SH-SY5Y (cell line): ENCODE measurements around the gene MGAT5.
A peak's percentile ranks its signal among the peaks of the same experiment; 100 is the strongest.

ENCODE experiments used
- GATA2 ChIP-seq: IDR thresholded peaks from 2 replicates; pipeline ENCODE4 v1.6.1; 2011; ENCODE audit warnings: mild to moderate bottlenecking, low read depth, low read length
- GATA3 ChIP-seq: IDR thresholded peaks from 2 replicates; pipeline ENCODE4 v1.6.1; 2011; ENCODE audit warnings: low read depth, mild to moderate bottlenecking, low read length, moderate library complexity

The MGAT5 gene

DNA sequence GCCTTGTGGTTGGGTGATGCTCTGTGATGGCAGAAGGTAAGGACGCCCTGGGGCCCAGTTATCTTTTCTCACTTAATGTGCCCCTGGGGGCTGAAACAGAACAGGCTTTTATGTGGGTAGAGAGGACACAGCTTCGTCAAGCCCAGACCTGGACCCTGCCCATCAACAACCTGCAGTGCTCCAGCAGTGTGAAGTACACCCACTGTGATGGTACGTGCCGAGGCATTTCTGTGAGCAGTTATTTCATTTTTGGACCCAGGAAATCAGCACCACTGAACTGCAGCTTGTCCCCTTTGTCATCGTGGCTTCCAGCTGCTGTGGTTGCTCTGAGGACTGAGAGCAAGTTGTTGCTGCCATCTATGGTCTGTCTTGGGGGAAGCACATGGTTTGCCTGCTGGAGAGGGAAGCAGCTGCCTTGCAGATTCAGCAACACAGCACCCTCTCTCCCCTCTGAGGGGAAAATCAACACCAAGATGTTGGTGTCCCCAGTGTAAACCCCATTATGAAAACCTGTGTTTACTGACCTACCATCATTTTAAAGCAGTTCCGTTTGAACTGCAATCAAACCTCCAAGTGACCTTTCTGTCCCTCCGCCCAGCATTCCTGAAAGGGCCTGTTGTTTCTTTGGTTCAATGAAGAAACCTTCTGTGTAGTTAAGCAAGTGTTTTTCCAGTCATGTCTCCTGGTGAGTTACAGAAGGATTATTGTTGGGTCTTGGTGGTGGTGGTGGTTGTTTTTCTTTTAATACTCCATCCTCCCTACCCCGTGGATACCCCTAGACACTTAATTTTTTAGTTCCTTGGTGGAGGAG is 158.2 kb downstream of the MGAT5 start:
- TF ChIP-seq GATA2 (peak; percentile 55), GATA3 (no peak)

DNA sequence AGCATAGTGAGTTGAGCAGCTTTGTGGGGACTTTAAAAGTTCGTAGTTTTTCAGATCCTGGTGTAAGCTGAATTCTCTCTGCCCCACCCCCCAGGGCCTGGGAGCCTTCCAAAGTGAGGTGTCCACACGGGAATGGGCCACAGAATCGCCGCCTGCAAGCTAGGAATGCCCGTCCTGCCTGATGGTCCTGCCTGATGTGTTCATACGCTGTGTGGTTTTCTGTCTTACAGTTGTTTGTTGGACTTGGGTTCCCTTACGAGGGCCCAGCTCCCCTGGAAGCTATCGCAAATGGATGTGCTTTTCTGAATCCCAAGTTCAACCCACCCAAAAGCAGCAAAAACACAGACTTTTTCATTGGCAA is 158.7 kb downstream of the MGAT5 start:
- no peak for TF ChIP-seq GATA2
- TF ChIP-seq GATA3, result no peak

GRCh38 chr2:134413430-134413829 is 159.6 kb downstream of the MGAT5 start:
- TF ChIP-seq GATA3 (no peak), GATA2 (no peak)

DNA sequence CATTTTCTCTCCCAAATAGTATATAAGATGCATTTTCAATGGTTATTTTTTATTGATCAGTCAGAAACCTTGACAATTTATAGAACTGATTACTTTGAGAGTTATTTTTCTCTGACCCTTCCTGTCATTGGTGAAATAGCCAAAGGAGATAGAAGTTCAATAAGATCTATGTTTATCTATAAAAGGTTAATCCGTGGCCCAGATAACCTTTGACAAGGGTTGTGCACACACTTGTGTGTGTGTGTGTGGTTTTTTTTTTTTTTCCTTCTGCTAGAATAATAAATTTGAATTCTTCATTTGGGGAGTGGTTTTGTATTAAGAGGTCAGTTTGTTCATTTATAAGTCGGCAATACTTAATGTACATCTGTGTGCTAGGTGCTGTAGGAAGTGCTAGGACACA is 160.0 kb downstream of the MGAT5 start:
- TF ChIP-seq GATA2 (no peak), GATA3 (no peak)

DNA sequence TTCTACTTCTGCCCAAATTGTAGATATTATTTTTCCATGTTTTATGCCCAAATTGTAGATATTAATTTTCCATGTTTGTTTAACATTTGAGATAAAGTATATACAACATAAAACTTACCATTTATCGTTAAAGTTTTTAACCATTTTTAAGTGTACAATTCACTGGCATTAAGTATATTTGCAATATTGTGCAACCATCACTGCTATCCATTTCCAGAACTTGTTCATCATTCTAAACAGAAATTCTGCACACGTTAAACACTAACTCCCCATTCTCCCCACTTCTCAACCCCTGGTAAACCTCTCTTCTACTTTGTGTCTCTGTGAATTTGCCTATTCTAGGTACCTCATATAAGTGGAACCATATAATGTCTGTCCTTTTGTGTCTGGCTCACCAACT is 162.1 kb downstream of the MGAT5 start:
- TF ChIP-seq GATA3 (no peak), GATA2 (no peak)

DNA sequence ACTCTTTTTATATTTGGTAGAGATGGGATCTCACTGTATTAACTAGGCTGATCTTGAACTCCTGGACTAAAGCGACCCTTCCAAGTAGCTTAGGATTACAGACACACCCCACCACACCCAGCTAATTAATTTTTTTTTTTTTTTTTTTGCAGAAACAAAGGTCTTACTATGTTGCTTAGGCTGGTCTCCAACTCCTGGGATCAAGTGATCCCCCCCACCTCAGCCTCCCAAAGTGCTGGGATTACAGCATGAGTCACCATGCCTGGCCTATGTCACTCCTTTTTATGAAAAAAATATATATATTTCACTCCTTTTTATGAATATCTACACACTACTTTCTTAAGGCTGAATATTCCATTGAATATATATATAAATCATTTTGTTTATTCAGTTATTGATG is 162.8 kb downstream of the MGAT5 start:
- TF ChIP-seq GATA3, result no peak
- no peak for TF ChIP-seq GATA2

DNA sequence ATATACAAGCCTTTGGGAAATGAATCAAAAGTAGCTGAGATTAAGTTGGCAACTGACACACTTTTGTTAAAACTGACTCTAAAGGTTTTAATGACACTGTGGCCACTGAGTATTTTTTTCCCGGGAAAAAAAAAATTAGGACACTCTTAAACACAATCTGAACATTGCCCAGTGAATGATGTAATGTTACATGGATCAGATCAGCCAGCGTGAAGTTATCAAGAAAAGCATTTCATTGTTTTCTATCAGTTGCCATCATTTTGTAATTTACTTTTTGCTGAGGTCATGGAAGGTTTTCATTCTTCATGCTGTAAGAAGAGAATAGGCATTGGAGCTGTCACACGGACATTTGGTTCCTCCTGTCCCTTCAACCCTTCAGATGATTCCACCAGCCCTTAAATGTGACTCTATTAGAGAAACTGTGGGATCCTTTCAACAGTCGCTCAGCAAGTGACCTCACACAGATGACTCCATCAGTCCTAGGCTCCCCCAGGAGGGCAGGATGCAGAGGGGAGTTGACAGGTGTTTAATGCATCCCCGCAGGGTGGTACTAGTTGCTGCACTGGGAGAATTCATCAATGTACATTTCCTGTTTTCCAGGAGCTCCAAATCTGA is 164.2 kb downstream of the MGAT5 start:
- TF ChIP-seq GATA2 (no peak), GATA3 (no peak)

DNA sequence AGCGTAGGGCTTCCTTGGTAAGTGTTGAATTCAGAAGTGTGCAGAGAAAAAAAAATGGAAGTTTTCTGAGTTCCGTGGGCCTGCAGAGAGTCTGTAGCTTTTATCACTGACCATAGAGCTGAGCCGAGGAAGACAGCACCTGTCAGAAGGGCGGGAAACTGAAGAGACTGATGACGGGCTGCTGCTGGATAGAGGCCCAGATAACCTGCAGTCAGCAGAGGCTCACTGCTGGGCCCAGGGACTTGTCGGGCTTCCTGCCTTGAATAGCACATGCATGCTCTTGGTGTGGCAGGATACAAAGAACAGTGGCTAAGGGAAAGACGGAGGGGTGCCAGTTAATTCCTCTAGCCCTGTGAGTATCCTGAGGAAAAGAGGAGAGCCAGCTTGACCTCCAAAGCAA is 166.4 kb downstream of the MGAT5 start:
- TF ChIP-seq GATA2, result no peak
- no peak for TF ChIP-seq GATA3

- TF ChIP-seq GATA3, result no peak
- no peak for TF ChIP-seq GATA2
Measured at GRCh38 chr2:134420920-134421319, 167.0 kb downstream of the MGAT5 start.

DNA sequence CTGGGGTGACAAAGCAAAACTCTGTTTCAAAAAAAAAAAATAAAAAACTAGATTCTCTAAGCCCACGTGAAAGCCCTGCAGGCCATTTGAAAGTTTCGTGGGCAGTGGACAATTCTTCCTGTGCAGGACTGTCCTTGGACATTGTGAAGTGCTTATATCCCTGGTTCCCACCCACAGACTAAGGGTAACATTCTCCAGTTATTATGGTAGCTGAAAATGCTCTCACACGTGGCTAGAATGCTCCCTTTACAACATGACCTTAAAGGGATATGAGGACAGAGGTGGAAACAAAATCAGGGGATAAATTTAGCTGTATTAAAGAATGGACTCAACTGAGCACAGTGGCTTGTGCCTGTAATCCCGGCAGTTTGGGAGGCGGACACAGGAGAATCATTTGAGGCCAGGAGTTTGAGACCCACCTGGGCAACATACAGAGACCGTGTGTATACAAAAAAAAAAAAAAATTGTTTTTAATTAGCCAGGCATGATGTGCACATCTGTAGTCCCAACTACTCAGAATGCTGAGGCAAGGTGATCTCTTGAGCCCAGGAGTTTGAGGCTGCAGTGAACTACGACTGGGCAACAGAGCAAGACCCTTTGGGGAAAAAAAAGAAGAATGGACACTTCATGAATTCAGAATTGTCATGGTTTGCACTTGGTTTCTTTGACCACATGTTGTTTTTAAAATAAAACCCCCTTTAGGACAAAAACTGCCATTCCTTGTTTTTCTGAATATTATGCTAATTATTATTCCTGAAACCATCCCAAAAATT is 167.9 kb downstream of the MGAT5 start:
- no peak for TF ChIP-seq GATA2
- TF ChIP-seq GATA3, result no peak

- TF ChIP-seq GATA3, result no peak
- no peak for TF ChIP-seq GATA2
Measured at GRCh38 chr2:134425724-134426496, 172.0 kb downstream of the MGAT5 start.

DNA sequence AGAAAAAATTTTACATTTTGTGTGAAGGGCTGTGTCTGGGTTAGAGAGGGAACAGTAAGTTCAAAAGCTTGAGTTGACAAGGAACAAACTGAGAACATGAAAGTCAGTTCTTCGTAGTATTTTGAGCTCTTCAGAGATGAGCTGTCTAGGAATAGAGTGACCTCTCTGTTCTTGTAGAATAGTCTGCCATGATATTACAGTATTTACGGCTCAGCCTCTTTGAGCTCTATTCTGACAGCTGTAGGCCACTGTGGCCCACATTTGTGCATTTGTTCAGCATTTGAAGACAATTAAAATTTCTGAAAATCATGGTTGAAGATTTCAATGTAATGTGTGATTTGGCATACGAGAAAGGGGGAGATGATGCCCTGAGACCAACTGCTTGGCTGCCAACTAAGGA is 172.8 kb downstream of the MGAT5 start:
- TF ChIP-seq GATA2 (no peak), GATA3 (no peak)

DNA sequence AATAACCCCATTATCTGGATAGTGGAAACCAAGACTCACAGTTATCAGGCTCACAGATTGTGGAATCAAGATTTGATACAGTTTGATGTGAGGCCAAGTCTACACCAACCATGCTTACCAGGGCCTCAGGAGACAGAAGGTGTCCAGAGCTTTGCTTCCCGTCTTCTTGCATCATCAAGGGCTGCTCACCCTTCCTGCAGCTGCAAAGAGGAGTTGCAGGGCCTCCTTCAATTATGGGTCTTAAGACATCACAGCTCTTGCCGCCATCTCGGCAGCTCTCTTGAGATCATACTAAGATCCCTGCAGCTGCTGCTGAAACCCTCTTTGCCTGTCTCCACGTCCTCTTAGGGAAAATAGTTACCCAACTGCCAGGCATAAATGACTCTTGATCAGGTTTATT is 176.0 kb downstream of the MGAT5 start:
- TF ChIP-seq GATA3 (no peak), GATA2 (no peak)
